Activated T-cell treated with anti-CD3 and anti-CD28 coated beads, Interleukin-2, amount 50 U/mL, for 1 hour (primary cell): ENCODE data around the gene CARD11.

Experiments
- DNase-seq: peaks from one replicate; pipeline ENCODE4 v3.0.0-alpha.2; 2020

The CARD11 gene

DNA sequence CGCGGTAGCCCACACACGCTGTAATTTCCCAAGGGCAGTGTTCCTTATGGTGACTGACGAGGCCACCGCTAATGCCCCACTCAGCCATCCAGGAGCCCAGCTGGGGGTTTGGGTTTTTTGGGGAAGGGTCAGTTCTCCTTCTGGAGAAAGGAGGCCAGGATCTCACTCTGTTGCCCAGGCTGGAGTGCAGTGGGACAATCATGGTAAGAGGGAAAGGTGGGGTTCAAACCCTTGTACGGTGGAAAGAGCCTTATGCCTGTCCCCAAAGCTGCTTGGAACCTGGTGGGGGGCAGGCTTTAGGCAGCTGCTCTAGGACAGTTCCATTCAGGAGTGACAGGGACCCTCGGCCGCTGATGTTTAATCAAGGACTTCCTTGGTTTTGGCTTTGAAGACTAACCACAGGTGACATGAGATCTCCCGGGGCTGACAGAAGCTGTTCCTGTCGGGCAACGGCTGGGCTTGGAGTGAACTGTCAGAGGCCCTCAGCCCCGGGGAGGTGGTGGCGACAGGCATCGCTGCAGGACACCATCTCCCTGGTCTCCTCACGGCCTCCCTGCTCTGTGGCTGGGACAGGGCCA is 84.5 kb downstream of the CARD11 start:
- DNase-seq, result peak; percentile 22

DNA sequence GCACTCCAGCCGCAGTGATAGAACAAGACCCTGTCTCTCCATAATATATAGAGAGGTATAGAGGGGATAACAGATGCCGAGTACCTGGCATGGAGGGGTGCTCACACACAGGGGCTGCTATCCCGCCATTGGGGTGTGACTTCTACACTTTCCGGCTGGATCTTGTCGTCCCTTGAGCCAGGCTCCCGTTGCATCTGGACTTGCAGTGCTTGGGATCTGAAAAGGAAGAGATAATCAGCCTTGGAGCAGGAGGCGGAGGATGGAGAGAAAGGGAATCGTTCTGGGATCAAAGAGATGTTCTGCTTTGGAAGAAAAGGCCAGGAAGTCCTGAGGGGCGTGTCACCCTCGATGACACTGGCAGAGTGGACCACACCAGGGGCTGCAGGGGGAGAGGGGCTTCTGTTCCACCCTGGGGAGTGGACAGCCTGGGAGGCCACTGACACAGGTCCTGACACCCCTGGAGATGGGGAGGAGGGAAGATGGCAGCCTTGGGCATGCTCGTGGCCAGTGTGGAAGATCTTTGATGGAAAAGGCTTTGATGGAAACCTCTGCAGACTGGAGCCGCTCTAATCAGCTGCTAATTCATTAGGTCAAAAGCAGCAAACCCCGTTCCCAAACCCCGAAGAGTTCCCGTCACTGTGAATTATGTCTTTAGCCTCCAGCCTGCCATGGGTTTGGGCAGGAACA is 85.1 kb downstream of the CARD11 start:
- DNase-seq, result peak; percentile 10

DNA sequence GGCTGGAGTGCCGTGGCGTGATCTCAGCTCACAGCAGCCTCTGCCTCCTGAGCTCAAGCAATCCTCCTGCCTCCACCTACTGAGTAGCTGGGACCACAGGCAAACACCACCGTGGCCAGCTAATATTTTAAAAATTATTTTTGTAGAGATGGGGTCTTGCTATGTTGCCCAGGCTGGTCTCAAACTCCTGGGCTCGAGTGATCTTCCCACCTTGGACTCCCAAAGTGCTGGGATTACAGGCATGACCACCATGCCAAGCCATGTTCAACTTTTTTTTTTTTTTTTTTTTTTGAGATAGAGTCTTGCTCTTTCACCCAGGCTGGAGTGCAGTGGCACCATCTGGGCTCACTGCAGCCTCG is 86.3 kb downstream of the CARD11 start:
- peak; percentile 9 for DNase-seq

DNA sequence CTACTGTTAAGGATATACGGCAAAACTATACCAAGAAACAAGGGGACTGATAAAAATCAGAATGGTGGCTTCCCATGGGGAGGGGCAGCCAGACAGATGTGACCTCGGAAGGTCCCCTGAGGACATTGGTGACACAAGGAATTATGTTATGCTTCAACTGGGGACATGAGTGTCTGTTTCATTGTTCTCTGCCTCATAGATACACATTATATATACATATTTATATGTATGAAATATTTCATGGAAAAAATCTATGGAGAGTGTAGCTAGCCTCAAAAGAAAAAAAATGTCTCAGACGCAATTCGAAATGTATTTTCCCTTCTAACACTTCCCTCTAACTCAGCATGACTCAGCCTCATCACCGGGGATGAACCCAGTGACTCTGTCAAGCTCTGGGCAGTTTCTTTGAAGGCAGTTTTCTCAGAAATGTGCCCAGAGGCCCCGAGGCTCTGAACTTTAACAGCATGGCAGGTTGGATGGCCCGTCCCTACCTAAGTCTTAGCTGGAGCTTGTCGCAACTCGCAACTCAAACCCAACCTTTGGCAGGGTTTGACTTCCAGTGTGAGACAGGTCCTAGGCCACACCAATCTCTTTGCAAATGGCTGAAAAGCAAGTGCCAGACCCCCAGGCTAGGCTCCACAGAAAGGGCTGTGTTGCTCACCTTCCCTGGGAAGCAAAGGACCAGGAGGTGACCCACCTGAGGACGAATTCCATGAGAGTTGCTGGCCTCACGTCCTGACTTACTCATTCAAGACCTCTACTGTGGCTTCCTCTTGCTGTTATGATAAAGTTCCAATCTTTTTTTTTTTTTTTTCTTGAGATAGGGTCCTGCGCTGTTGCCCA is 86.9 kb downstream of the CARD11 start:
- peak; percentile 33 for DNase-seq

DNA sequence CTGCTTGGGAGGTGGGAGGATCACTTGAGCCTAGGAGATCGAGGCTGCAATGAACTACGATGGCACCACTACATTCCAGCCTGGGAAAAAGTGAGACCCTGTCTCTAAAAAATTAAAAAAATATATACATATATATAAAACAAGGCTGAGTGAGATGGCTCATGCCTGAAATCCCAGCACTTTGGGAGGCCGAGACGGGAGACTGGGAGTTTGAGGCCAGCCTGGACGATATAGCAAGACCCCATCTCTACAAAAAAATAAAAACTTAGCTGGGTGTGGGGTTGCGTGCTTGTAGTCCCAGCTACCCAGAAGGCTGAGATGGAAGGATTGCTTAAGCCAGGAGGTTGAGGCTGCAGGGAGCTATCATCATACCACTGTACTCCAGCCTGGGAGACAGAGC is 87.6 kb downstream of the CARD11 start:
- peak; percentile 13 for DNase-seq

DNA sequence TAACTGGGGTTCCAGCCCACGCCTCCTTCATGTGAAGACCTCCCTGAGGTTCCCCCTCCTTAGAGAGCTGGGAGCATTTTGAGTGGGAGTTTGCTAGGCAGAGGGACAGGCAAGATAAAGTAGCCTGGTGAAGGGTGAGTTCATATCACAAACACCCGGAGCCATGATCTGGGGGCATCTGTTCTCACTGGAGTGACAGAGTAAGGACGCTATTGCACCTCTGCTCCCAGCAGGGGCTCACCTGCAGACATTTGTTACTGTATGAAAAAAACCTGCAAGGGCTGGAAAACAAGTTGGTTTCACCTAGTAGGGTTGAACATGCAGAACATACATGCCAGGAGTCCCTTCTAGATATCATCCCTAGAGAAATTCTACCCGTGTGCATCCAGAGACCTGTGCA is 88.4 kb downstream of the CARD11 start:
- DNase-seq, result peak; percentile 16

DNA sequence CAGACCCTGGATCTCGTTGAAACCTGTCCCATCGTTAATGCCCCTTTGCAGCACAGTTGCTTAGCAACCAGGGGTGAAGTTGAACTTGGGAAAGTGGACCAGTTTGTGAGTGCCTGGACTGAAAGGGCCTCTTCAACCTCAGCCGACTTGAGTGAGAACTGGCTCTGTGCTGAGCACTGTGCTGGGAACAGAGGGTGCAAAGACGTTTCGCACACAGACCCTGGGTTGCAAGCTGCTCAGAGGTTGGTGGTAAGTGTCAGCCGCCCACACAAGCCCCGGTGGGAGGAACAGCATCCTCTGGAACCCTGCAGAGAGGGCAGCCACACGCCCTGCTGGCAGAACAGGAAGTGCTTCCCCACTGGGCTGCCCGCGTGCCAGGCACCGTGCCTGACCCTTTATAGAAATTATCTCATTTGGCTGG is 89.2 kb downstream of the CARD11 start:
- DNase-seq, result peak; percentile 28

DNA sequence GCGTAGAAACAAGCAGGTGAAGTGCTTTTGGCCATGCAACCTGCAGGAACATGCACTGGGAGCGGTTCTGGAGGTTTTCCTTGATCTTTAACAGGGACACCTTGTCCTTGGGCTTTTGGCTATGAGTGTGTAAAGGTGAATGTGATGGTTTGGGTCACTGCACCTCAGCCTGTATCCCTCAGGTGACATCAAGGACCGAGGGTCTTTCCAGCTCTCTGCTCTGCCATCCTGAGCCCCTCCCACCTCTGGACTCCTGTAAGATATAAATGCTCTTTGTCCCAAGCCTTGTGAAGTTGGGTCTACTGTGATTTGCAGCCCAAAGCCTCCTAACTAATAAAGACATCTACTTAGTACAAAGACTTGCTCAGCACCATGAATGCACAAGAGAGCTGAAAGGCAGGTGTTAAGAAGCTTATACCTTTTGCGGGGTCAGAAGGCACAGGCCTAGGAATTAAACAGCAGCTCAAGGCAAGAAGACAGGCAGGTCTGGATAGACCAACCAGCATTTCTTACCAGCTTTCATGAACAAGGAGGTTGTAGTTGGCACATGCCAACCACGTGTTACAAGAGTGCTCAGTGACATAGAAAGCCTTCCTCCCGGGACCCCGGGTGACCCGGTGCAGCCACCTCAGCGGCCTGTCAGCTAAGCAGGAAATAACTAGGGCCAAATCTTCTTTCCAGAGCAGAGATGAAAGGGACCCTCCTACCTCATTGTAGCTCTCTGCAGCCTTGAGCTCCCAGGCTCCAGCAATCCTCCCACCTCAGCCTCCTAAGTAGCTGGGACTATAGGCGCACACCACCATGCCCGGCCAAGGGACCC is 89.9 kb downstream of the CARD11 start:
- DNase-seq, result peak; percentile 34

DNA sequence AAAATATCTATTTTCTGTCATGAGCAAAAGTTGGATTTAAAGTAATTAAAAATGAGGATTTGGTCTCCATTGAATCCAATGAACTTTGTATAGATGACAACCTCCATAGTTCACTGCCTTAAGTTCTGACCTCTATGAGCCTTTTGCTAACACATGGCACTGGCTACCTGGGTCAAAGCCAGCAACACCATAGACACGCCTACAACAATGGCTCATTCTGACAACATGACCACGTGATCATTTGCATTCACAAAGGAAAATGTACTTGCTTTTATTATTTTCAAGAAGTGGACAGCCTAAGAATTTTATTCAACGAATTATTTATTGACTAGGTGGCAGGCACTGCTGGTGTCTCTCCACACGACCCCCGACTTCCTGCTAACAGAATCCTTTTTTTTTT is 90.6 kb downstream of the CARD11 start:
- DNase-seq, result no peak

DNA sequence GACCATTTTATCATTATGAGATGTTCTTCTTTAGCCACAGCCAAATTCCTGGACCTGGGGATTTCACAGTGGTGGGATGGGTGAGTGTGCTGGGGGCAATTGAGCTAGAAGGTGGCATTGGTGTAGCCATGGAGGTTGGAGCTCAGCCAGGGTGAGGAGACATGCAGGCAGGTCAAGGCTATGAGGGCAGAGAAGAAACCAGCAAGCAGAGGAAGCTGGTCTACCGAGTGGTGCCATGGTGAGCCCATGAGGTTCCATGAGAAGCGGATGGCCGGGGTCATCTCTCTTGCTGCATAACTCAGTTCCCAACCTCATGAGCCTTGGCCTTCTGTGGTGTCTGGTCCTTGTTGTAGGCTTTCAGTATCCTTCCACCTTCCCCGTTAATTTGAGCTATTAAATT is 91.4 kb downstream of the CARD11 start:
- DNase-seq, result peak; percentile 6

DNA sequence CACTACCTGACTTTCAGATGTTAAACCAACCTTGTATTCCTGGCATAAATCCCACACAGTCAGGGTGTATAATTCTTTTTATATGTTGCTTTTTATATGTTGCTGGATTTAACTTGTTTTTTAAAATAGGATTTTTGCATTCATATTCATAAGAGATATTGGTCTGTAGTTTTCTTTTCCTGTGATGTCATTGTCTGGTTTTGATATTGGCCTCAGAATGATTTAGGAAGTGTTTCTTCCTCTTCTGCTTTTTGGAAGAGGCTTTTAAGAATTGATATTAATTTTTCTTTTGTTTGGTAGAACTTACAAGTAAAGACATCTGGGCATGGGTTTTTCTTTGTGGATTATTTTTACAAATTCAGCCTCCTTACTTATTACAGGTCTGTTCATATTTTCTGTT is 93.1 kb downstream of the CARD11 start:
- DNase-seq, result no peak

DNA sequence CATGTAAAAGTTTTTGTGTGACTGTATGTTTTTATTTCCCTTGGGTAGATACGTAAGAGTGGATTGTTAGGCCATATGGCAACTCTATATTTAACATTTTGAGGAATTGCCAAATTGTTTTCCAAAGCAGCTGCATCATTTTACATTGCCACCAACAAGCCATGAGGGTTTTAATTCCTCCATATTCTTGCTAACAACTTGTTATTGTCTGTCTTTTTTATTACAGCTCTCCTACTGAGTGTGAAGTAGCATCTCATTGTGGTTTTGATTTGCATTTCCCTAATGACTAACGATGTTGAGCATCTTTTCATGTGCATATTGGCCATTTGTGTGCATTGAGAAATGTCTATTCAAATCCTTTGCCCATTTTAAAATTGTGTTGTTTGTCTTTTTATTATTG is 94.9 kb downstream of the CARD11 start:
- DNase-seq, result no peak

DNA sequence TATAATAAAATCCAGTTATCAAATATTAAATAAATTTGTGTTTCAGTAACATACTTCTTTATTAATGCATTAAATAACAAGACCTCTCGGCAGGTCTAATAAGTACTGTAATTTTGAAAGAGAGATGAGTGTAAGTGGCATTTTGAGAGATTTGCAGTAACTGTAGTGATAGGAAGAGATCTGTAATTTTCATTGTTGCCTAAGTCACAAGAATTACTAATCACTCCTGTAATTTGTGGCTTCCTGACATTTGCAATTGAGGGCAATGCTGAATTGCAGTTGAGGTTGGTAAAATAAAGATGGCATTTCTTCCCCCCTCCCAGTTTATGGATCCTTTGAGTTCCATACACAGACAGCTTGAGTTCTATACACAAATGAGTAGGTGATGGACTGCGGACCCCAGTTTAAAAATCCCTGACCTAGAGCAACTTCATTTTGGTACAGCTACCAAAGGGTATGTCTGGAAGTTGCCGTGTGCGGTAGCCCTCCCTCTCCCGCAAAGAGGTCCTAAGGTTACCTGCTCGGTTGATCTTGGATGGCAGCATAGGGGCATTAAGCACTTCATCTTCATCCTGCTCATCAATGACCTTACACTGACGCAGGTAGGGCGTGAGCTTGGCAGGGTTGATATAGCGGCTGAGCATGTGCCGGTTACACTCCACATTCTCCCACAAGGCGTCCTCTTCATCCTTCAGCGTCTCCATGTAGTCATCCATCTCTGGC is 96.4 kb downstream of the CARD11 start:
- no peak for DNase-seq

DNA sequence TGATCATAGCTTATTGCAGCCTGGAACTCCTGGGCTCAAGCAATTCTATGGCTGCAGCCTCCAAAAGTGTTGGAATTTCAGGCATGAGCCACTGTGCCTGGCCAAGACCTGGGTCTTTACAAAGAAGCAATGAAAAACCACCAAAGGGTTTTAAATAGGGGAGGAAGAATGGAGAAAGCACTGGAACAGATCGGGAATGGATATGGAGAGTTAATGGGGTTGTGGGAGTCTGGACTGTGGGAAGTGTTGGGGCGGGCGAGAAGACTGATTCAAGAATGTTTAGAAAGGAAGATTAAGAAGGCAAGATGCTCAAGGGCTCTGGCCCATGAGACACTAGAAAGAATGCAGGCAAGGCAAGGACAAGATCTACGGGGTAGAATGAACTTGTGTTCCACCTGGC is 98.5 kb downstream of the CARD11 start:
- DNase-seq, result no peak

DNA sequence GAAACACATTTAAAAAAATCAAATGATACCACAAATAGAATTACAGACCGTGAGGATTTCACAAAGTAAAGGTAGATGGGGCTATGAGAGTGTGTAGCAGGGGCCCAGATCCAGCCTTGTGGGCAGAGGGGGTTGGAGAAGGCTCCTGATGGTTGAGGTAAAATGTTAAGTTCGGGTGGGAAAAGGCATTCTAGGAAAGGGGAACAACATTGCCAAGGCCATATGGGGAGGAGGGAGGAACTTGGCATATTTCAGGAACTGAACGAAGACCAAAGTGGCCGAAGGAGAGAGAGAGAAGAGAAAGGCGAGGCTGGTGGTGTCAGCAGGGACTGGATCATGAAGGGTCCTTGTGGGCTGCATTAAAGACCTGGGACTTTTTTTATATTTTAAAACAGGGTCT is 98.9 kb downstream of the CARD11 start:
- no peak for DNase-seq

DNA sequence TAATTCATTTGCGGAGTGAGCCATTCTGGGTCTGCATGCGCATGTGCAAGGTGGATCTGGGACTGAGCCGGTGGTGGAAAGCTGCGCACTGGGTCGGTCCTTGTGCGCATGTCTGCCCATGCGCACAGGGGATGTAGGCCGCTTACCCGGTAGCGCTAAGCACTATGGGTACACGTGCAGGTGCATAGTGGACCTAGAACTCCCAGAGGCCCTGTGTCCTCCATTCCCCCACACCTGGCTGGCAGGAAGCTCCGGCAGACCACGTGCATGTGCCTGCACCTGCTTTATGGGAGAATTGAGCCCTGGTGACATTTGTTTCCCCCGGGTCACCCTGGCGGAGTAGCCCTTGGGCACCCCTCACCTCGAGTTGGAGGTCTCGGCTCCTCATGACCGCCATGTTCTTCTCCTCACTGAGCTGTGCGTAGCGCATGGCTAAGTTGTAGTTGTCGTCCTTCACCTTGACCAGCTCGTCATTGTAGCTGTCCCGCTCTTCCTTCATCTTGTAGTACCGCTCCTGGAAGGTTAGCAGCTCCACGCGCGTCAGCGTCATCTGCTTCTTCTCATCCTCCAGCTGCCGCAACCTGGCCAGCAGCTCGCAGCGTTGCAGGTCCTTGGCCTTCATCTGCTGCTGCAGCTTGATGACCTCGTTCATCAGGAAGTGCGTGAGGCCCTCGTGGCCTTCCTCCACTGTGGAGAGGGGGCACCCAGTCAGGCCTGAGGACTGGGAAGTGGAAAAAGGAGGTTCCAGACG is 99.6 kb downstream of the CARD11 start:
- DNase-seq, result peak; percentile 7

DNA sequence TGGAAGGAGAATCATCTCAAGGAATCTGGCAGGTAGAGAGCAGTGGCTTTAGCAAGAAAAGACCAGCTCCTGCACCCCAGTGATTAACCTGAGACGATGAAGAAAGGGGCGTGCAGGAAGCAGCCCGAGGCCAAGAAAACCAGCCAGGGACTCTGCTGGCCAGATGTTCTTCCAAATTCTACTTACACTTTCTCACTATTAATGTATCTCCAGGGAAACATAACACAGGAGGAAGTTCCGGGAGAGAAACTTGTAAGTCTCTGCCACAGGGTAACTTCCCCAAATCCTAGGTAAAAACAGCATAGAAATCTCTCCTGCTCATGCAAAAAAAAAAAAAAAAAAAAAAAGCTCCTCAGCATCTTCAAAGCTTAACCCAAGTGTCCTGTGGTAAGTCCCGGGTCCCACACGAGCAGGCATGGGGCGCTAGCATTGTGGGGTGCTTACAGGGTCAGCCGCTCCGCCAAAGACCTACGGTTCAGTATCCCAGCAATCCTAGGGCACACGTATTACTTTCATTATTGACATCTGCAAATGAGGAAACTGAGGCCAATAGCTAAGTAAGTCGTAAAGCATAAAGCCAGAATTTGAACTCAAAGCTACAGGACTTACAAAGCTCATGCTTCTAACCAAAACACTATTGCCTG is 102.3 kb downstream of the CARD11 start:
- peak; percentile 4 for DNase-seq

DNA sequence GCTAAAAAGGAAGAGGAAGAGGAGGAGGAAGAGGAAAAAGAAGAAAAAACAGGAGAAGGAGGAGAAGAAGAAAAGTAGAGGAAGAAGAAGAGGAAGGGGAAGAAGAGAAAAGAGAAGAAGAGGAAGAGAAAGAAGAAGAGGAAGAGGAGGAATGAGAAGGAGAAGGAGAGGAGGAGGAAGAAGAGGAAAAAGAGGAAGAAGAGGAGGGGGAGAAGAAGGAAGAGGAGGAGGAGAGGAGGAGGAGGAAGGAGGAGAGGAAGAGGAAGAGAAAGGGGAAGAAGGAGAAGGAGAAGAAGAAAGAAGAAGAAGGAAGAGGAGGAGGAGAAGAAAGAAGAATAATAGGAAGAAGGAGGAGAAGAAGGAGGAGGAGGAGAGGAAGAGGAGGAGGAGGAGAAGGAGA is 103.2 kb downstream of the CARD11 start:
- no peak for DNase-seq

DNA sequence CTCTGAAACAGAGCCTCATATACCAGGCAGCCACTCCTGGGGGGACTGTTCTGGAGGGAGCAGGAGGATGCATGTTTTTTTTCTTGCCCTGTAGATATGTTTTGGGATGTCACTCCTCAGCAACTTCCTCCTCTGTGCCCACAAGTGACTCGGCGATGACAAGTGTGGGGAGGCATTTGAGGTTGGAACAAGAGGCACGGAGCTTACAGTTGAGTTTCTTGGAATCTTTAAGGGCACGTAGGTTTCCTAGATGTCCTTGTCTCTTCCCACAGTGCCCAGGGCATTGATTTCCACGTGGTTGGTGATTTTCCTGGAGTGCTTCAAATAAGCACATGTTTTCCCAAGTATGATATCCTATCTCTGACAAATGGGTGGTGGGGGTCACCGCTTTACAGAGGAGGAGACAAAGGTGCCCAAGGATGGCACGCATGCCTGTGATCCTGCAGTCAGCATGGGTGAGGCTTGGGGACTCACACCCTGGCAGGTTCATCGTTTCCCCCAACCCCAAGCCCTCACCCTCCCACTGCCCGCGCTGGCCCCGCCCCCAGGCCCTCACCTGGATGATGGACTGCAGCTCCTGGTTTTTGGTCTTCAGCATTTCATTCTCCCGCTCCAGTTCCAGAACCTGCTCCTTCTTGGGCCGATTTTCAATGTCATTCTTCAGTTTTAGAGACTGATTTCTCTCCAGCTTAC is 104.3 kb downstream of the CARD11 start:
- DNase-seq, result no peak

DNA sequence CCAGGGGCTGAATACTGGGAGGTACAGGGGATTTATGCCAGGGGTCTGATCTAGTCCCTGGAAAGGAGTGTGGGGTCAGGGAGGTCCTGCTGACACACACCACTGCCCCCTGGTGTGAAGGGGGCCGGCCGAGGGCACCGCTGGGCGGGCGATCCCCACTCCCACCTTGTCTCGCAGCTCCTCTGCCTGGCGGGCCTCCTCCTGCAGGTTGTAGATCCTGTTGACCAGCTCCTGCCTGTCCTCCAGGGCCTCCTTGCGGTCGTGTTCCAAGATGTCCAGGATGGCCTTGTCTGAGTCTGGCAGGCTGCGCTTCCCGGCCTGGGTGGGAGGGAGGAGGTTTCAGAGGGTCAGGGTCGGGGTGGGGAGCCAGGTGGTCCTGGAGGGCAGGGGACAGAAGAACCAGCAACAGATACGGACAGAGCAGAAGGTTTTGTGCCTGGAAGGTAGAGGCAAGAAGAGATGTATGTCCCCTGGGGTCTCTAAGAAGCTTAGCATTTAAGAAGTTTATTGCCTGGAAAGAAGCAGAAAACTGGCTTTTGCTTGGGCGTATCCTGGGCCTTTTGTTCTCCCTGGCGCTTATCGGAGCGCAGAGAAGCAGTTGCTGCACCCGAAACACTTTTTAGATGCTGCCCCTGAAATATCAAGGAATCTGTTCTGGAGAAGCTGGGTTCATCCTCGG is 105.0 kb downstream of the CARD11 start:
- no peak for DNase-seq
